ENCODE data around the gene TRIM61.
"Not testable (repeated sequence)": the region's sequence is repeated elsewhere in the genome, so short reads cannot be mapped to it uniquely, and the experiment has no call there.

DNA sequence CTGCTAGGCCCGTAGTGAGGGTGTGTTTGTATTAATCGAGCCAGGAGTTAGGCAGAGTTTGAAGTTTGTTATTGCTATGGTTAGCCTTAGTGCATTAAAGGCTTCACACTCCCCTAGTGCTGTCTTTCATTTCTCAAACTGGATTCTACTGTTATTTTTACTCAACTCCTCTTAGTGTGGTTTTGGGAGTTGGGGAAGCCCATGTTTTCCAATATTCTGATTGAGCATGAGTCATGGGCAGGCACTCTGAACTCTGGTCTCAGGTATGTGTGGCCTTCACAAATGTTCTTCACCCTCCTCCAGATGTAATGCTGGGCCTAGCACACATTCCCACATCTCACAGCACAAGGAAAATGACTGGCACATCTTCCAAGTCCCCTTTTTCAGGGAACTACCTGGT, 50.4 kb downstream of the TRIM61 start:
- not testable (repeated sequence) for TF ChIP-seq EZH2 (IDR thresholded peaks at IDR 0.05; ENCODE audit: insufficient read depth, poor library complexity, severe bottlenecking); EZH2phosphoT487 (IDR thresholded peaks at IDR 0.05; ENCODE audit: insufficient read depth, low read depth)

Data from GM23248 (cell line).